Activated T-cell treated with anti-CD3 and anti-CD28 coated beads, Interleukin-2, amount 50 U/mL, for 1 hour (primary cell): Measurements from ENCODE around the gene RUNX2.

Experiments used
- DNase-seq: peaks from one replicate; pipeline ENCODE4 v3.0.0-alpha.2; 2020

The RUNX2 gene

DNA sequence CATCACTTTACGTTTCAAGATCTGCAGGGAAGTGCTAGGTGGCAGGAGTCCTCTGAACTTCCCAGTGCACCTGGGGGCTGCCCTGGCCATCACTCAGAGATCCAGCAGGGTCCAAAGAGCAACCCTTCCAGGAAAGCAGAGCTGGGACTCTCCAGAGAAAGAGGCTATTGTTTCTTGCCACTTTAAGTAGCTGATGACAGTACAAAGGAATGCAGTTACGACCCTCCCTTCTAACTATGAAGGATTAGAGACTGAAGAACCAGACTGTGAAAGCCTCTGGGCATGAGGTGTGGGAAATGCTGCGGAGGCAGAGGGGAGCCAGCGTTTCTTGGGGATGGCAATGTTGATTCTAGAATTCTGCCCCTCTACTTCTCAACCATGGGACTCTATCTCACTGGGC, 238.8 kb downstream of the RUNX2 start:
- no peak for DNase-seq

DNA sequence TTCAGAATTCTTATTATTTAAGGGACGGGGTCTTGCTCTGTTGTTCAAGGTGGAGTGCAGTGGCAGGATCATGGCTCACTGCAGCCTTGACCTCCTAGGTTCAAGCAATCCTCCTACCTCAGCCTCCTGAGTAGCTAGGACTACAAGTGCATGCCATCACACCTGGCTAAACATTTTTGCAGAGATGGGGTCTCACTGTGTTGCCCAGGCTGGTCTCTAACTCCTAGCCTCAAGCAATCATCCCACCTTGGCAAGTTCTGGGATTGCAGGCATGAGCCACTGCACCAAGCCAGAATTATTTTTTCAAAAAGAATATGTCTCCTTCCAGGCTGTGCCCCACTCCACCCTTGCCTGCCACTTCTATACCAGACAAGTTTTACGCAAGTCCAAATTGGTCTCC, 239.7 kb downstream of the RUNX2 start:
- DNase-seq: no peak

DNA sequence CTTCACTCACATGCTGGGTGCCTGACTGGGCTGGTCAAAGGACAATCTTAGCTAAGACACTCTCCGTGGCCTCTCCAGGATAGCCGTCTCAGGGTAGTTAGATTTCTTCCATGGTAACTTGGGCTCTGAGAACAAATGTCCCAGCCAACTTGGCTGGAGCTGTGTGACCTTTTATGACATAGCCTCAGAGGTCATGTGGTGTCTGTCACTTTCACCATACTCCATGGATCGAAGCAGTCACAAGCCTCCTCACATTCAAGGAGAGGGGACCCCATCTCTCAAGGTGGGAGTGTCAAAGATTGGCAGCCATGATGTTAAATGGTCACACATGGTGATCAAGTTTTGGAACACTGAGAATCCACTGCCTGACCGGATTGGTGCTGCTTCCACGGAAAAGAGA, 240.5 kb downstream of the RUNX2 start:
- no peak for DNase-seq

DNA sequence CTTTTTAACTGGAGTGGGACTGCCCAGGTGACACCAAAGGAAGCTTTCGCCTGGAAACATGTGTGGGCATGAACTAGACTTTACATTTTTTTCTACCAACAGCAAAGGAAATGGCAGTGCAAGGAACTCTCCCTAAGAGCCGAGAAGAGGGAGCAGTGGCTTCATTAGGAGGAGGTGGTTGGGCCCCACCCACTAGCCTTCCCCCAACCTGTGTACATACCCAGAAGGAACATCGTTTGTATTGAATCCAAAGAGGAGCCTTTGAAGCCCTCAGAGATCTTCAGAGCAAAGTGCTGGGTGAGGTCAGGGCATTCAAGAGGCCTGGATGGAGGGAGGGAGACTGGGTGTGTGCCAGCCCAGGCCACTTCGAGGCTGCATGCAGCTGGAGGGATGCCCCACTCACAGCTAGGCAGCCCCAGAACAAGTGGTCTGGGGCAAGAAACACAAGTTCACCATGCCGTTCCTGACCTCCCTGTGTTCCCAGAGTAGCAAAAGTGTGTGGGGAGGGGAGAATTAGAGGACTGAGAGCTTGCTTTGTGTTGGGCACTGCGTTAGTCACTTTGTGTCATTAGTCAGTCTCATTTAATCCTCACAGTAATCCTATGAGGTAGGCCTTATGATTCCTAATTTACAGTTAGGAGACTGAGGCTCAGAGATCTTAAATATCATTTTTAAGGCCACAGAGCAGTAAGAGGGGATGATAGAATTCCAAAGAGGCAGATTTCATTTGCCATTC, 241.2 kb downstream of the RUNX2 start:
- DNase-seq: no peak

DNA sequence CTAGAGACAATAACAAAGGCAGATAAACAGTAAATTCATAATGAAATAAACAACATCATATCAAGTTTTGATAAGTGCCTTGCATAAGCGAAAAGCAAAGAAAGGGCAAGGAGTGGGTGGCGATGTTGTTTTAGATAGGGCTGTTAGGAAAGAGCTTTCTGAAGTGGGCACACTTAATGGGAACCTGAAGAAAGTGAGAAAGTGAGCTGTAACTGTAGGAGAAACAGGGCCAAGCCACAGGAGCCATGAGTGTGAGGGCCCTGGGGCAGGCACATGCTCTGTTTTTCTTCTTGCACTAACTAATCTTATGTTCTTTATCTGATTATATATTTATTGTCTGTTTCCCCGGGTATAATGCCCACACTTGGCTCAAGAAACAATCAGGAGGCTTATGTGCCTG, 243.0 kb downstream of the RUNX2 start:
- DNase-seq: no peak

DNA sequence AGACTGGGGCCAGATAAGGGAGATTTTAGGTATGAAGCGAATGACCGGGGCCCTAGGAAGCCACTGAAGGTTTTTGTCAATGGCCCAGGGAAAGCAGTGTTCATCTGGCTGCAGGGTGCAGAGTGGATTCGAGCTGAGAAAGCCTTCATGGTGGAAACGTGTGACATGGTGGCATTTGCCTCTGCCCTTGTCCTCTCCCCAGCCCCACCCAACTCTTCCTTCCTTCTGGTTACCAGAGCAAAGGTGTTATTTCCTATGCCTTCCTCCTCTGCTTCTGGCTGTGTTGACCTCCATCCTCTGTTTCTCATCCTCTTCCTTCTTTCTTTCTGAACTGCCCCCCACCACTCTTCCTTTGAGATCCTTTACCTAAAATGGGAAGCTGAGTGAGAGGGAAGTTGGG, 244.7 kb downstream of the RUNX2 start:
- no peak for DNase-seq

DNA sequence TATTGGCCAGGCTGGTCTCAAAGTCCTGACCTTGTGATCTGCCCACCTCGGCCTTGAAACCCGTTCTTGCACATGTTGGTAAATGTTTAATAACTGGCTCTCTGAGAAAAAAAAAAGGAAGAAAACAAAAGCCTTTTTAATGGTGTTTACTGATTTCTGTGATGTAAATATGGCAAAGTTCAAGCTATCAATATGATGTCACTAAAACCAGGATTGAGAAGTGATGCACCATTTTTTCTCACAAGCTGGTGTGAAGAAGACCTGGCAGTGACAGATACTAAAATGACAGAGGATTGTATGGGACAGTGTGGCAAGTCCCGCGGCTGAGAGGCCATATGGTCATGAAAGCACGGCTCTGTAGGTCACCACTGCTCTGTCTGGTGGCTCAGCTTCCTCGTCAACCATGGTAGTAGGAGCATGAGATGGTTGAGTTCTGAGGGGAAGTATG, 245.9 kb downstream of the RUNX2 start:
- no peak for DNase-seq

DNA sequence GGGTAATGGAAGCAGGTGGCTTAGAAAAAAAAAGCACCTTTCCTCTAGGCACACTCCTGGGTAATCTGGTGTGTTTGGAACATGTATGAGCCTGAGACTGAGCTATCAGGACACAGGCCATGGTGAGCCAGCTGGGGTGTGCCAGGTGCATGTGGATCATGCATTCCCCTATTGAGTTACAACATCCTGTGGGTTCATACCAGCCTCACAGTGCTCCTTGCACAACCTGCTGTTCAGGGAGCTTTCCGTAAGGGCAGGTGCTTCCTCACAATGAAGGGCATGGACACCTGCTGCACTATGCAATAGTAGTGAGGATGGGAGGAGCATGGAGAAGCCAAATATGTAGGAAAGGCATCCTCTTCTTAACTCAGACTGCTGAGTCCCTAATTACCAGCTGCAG, 246.8 kb downstream of the RUNX2 start:
- DNase-seq: no peak

DNA sequence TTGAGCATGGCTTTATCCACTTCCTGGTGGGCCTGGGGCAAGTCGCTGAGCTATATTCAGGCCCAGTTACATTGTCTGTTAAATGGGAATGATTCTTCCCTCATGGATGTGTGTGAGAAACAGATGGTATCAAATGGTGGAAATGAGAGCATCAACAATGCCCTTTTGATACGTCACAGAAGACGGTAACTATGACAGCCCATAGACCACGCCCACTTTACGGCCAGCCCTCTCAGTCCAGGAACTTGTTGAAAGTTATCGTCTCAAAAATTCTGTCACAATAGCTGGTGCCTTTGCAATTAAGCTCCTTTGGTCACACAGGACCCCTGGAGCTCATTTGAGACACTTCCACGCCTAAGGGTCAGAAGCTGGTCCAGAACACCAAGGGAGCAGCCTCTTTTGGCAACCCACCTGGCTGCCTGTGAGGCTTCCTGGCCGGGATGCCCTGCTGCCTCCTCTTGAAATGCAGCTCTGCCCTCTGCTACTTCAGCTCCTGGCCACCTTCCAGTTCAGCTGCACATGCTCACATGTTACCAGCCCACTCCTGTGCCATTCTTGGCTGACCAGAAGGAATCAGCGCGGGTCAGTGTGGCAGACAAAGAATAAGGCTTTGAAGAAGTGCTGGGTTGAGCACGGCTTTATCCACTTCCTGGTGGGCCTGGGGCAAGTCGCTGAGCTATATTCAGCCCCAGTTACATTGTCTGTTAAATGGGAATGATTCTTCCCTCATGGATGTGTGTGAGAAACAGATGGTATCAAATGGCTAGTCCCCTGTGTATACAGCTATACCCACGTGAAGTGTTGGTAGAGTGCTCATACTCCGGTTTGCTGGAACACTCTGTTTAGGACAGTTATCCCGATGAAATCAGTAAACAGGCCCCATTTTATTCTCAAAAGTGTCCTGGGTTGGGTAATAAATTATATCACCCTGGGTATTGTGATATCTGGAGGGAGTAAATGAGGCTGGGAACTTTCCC, 248.8 kb downstream of the RUNX2 start:
- DNase-seq: no peak

DNA sequence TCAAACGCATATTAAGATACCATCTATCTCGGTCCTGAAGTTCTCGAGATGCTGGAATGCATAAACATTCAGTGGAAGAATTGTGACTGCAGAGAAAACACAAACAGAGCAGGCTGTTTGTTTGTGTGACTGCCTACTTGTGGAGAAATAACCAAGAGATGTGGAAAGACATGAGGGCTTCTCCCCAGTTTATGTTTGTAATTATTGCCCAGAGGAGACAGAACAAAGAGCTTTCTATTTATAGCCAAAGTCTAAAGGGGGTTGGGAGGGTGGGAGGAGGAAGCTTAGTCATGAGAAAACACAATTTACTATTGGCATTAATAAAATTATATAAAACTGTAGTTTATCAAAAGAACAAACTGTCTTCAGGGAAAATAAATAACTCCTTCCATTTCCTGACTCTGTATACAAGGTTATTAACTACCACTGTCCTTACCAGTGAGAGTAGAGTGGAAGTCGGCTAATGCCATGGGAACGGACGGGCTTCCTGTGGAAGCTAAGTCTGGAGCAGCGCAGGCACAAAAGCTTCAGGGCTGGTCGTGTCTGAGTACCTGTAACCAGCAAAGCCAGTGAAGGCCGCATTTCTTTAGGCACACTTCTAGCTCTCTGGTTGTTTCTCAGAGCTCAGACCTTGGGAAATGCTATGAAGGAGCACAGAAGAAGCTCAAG, 249.8 kb downstream of the RUNX2 start:
- DNase-seq: no peak

DNA sequence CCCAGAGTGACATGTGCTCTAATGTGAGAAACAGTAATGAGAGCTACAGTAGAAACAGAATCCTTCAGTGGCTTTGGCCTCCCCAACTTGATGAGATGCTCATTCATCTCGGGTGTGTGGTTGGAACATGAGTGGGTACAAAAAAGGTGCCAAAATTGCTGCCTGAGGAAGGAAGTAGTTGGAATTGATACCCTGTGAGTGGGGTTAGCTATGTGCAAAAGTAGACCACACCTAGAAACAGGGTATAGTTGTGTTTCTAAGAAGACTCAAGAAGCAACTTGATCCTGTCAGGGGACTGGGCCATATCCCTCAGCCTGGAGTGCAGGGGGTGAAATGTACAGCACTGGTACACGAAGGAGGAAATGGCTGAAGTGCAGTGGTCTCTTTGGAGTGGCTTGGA, 256.0 kb downstream of the RUNX2 start:
- no peak for DNase-seq

DNA sequence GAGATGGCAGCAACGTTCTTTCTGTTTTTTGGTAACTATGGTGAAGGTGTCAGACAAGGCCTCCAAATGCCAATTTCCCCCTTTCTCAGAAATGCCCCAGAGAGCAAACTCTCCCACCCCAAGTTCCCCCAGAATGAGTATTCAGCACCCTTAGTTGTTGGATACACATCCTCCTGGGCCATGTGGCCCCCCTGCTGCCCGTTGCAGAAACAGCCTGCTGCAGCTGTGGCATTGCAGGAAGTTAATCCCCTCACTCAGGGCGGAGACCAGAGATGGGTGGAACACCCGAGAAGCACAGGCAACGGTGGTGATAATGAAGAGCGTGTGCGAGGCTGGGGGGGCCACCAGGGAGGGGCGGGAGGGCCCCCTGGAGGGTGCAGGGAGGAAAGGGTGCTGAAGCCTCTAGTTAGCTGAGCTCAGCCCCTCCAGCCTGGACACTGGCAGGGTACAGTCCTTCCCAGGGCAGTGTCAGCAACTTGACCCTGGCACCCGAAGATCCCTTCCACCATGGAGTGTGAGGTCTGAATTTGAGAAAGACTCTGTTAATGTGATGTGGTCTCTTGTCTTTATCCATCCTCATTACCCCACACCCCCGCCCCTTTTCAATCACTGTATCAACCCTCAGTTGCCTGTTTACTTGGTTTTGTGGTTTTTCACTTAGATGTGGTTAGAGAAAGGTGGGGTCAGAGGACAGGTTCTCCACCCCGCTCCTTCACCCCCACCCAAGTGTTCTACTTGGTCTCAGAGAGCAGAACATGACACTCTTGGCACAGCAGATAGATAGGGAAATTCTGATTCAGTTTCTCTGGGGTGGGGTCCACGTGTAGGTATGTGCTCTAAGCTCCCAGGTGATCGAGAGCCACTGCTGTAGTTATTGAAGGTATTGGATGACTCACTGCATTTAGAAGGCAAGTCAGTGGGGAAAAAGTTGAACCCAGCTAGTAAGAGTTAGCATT, 258.4 kb downstream of the RUNX2 start:
- DNase-seq: peak; percentile 56

DNA sequence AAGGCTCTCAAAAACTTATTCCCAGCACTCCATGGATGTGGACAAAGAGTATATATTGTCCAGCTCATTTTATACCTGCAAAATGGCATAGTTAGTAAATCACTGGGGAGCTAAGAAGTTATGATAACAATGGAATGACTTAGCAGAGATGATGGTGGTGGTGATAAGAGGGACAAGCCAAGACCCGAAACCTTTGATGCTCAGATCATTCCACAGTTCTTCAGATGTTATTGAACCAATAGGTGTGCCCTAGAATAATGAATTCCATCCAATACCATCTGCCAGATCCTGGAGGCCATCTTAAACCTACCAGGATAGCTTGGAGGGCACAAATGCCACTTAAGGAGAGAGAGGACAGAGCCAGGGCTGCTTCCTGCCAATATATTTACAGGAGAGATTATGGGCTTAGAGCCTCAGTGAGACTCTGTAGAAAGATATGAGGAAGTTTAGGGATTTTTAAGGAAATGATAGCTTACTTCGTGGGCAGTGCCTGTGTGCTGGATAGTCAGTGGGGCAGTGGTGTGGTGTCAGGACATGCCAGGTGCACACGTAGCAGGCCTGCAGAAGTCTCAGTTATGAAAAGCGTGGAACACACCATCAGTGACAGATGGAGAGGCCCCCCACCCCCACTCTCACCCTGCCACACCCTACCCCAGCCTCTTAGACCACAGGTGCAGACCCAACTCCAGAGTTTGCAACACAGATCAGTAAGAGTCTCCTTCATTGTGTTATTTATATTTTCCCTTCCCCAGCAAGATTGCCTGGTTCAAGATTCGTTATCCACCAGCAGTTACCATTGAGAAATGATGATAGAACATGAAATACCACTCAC, 259.3 kb downstream of the RUNX2 start:
- DNase-seq: no peak

DNA sequence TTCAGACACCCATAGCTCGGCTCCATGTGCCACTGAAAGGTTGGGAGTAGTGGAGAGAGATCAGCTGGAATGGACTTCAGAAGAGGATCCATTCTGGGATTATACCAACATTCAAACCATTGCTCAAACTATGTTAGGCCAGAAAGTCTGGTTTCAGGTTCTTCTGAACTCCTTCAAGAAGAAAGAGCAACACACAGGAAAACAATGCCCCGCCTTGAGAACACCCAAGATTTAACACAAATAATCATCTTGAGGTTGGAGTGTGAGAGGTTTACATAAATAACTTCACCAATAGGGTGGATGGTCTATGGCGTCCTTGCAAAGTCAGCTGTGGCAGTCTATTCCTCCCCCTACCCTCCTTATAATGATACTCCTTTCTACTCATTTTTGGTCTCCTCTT, 261.2 kb downstream of the RUNX2 start:
- no peak for DNase-seq

DNA sequence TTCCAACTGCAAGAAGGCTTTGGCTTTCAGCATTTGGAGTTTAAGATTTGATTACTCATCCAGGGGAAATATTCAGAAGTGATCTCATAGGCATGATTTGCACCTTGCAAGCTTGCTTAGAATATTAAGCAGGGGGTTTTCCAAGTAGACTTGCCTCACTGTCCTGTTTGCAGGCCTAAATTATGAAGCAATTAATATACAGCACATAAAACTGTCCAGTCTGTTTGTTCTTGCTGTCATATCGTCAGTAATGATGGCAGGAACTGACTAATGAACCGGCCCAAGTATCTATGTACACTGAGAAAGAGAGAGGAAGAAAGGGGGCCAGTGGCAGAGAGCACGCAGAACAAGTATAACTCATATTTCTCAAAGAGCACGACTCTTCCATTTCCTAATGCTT, 262.1 kb downstream of the RUNX2 start:
- DNase-seq: no peak

DNA sequence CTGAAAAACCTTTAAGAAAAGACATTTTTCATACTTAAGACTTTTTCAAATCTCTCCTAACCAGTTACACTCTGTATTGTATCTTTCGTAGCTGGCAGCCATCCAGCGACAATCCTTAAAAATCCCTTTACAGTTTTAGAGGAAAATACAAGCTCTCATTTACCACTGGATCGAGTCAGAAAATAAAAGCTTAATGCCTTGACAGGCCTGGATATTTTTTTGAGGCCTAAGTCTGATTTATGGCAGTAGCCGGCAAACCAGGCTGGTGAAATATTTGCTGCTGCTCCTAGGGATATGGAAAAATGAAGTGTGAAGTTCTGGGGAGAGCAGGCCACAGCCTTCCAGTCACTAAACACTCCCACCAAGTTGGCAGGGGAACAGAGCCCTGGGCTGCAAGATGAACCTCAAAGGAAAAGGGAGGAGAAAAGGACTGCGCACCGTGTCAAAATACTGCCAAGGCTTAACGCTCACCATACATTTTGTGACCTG, 262.6 kb downstream of the RUNX2 start:
- DNase-seq: no peak

DNA sequence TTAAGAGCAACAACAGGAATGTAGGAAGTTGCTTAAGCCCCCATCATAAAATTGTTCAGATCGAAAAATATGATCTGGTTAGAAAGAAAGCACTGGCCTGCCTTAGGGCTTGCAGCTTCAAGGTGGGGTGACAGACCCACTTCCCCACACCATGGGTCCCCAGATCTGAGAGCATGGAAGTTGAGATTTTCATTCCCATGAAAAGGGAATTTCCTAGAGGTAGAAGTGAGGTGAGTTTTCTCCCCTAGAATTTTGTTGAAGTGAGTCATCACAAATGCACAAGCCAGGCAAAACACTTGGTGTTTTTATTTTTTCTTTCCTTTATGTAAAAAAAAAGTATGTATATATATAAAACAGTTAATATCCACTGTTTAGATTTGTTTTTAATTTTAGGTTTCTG, 263.2 kb downstream of the RUNX2 start:
- no peak for DNase-seq

DNA sequence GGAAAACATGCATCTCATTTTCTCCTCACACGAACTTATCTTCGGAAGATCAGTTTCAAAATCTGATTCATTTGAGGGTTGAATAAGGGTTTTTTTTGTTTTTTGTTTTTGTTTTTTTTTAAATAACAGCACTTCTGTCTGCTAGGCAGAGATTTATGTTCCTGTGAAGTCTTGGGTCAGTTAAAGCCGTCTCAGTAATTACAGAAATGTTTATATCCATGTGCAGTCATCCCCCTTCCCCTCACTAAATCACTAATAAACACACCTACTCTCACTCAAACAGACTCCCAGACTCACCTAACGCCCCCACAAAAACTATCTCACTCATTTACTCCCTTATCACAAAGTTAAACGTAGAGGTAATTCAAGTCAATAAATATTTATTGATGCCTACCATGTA, 263.8 kb downstream of the RUNX2 start:
- DNase-seq: no peak

DNA sequence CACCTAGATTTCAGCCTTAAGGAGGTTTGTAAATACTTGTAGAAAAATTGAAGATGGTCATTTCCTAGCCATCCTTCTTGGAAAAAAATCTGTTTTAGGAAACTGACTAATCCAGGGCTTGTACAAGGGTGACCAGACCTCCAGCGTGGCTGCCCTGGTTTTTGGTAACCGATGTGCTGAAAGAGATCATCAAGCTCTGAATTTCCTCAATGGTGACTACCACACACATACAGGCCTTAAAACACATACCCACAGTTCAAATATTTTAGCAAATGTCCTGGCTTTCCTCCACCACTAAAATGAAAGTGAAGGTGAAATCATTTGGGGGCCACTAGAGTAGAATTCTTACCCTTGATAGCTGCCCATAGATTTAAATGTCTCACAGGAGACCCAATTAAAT, 264.9 kb downstream of the RUNX2 start:
- DNase-seq: no peak

DNA sequence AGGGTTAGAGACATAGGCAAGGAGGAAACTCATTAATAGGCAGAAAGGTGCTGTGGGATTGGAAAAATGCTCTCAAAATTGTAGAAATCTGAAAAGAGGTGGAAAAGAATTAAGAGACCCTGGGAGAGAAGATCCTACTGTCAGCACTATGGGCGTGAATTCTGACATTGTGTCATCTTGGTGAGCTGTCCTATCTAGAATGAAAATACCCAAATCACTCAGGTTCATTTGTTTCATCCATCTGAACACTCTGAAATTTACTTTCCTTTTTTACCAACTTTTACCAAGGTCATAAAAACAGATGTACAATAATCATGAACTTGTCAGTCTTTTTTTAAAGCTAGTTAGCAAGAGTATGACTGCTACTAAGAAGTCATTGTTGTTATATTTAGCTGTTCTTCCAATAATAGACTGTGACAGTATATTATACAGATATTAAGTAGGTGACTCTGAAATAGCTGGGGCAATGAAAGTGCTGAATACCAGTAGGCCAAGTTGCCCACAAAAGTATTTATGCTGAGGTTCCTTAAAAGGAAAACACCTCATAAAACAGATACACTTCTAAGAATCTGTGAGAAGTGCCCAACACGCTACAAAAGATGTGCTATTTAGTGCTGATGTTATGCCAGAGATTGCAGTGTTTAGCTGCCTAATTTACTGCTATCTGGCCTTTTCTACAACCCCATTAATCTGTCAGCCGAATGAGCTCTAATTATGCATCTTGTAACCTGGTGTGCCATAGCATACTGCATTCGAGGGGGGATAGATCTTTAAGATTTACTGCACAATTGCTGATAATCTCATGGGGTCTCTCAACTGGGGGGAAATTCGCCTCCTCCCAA, 267.1 kb downstream of the RUNX2 start:
- DNase-seq: no peak
